Adrenal gland (tissue), 12 donors: Measurements from ENCODE around the gene RAF1. TPM values are rescaled to one million over a fixed set of nuclear protein-coding genes. Genes with fewer than 3 reads are reported as not detected.

Source experiments
- DNase-seq, 7 donors: peaks; one replicate each; pipeline ENCODE4 v3.0.0-alpha.2; 2019 to 2020
- H3K27ac ChIP-seq, 5 donors: fragments of 200-600 bp; sonication (generic) in 4 of 5; 1 replicate in 3 of 5; 2 replicates in 2 of 5; pipeline versions ENCODE4 v1.5.1 to v1.8.0; 2016 to 2020; ENCODE audit warnings: mild to moderate bottlenecking in 1 of 5
- H3K27me3 ChIP-seq: fragments of 200-600 bp; 2 replicates; pipeline ENCODE4 v1.8.0; 2021
- H3K36me3 ChIP-seq, 2 donors: fragments of 200-600 bp; replicated peaks in 1 of 2; 1 replicate in 1 of 2; 2 replicates in 1 of 2; pipeline versions ENCODE4 v1.5.1 to v1.8.0; 2018 to 2022
- H3K4me1 ChIP-seq, 2 donors: fragments of 200-600 bp; replicated peaks in 1 of 2; 1 replicate in 1 of 2; 2 replicates in 1 of 2; pipeline versions ENCODE4 v1.5.1 to v1.8.0; 2018 to 2021
- H3K4me3 ChIP-seq, 4 donors: fragments of 200-600 bp; sonication (generic) in 3 of 4; one replicate each; pipeline ENCODE4 v1.5.1; 2016 to 2018
- H3K9me3 ChIP-seq, 3 donors: fragments of 200-600 bp; sonication (generic) in 1 of 3; replicated peaks in 1 of 3; 1 replicate in 2 of 3; 2 replicates in 1 of 3; pipeline versions ENCODE4 v1.5.1 to v1.8.0; 2016 to 2021
- CTCF ChIP-seq, 6 experiments: fragments of 450-650 bp in 4 of 6; fragments of 200-600 bp in 2 of 6; sonication (generic) in 1 of 6; IDR thresholded peaks; 1 replicate in 5 of 6; 2 replicates in 1 of 6; pipeline versions ENCODE4 v1.5.1 to v1.8.0; 2016 to 2021; ENCODE audit warnings: antibody characterized with exemption in 6 of 6, mild to moderate bottlenecking in 2 of 6, moderate library complexity in 1 of 6
- POLR2A ChIP-seq, 2 donors: fragments of 450-650 bp; IDR thresholded peaks; one replicate each; pipeline ENCODE4 v1.6.1; 2017; ENCODE audit warnings: antibody characterized with exemption in 2 of 2, mild to moderate bottlenecking in 2 of 2, moderate library complexity in 1 of 2
- whole genome bisulfite sequencing, 4 donors: extraction: QIAGEN DNeasy Blood & Tissue Kit in 2 of 4; methylation state at CpG; one replicate each; pipeline versions ENCODE4 v1.1.5 to v1.1.7; 2013 to 2017; 5-methylcytosine and 5-hydroxymethylcytosine counted together
- intact Hi-C, 2 donors: fragments of 100-400 bp; cut with DNase I; formaldehyde crosslinking; loops; one replicate each; pipeline versions ENCODE4 v1.14.1 to v1.15.0; 2022 to 2023
- polyA plus RNA-seq, 3 donors: library from polyadenylated mRNA; stranded (reverse); fragments of 200-250 nt in 2 of 3; fragments of 350-450 nt in 1 of 3; fragmentation: Illumina TruSeq in 1 of 3; extraction: RNeasy Lipid Tissue Mini Kit (QIAGEN cat#74804) in 1 of 3; gene quantifications; one replicate each; pipeline ENCODE4 v1.2.3, GENCODE V29; 2013 to 2014
- total RNA-seq, 9 donors: library from RNA; depleted of rRNA in 4 of 9; stranded (reverse); fragments of >200 nt in 4 of 9; fragments of 120-200 nt in 1 of 9; fragmentation: NEBNext Ultra II Directional in 1 of 9; extraction: Animal tissue kit (Norgen Biotek cat#: 25700) in 1 of 9; gene quantifications; one replicate each; pipeline versions ENCODE4 v1.1.0 to v1.2.4, GENCODE V29; 2013 to 2023
- donor health status: healthy with polysubstance abuse.
- donor health status: Bipolar disorder and iron deficiency.
- donor health status: DM: yes; HTN: yes; CAD: no.
- donor health status: DM: no; HTN: no; CAD: no.
- donor health status: DM: no; HTN: no; CAD: no.
- donor health status: DM: yes; HTN: yes; CAD: no.

RAF1 gene
- total and polyA plus RNA-seq, 12 donors: 45.9 to 110 (median 69.4) TPM

GRCh38 chr3:12618426-12618825, 45.5 kb downstream of the RAF1 start:
- intact Hi-C loops: no loop called here

GRCh38 chr3:12615266-12615665, 48.7 kb downstream of the RAF1 start:
- intact Hi-C loops: no loop called here
- no peak overlapping the region for H3K27ac ChIP-seq
- peaks cover 0 to 26% of the 10 kb centered on the region in 2 donors for H3K36me3 ChIP-seq
- no peak for TF ChIP-seq POLR2A (IDR thresholded peaks at IDR 0.05)
- TF ChIP-seq CTCF (IDR thresholded peaks at IDR 0.05): no peak
- H3K9me3 ChIP-seq: no peaks in the 10 kb centered on the region
- H3K27me3 ChIP-seq: no peaks in the 10 kb centered on the region
- no peak for DNase-seq
- H3K4me1 ChIP-seq: no peaks in the 10 kb centered on the region
- no peak overlapping the region for H3K4me3 ChIP-seq
- 94 to 96% (median 95%) methylated on average over 4 of the region's 4 CpGs for WGBS, 4 donors

More at GRCh38 chr3:12618426-12618825, 45.5 kb downstream of the RAF1 start:
- no peaks in the 10 kb centered on the region for H3K27me3 ChIP-seq
- peaks cover 0 to 22% of the 10 kb centered on the region in 2 donors for H3K36me3 ChIP-seq
- H3K4me1 ChIP-seq: peaks cover 0 to 7% of the 10 kb centered on the region in 2 donors
- no peak for DNase-seq
- H3K27ac ChIP-seq: no peak overlapping the region
- no peak for TF ChIP-seq CTCF (IDR thresholded peaks at IDR 0.05)
- no peak for TF ChIP-seq POLR2A (IDR thresholded peaks at IDR 0.05)
- WGBS, 4 donors: 95 to 97% (median 95%) methylated on average over 6 of the region's 6 CpGs
- no peak overlapping the region for H3K4me3 ChIP-seq
- H3K9me3 ChIP-seq: no peaks in the 10 kb centered on the region

- no peak for TF ChIP-seq CTCF (IDR thresholded peaks at IDR 0.05)
- Histone ChIP-seq H3K4me1 (no peaks in the 10 kb centered on the region), H3K27me3 (no peaks in the 10 kb centered on the region), H3K9me3 (no peaks in the 10 kb centered on the region), H3K27ac (no peak overlapping the region), H3K4me3 (no peak overlapping the region), H3K36me3 (peaks cover 0 to 31% of the 10 kb centered on the region in 2 donors)
- 47 to 85% (median 64%) methylated on average over 4 of the region's 4 CpGs for WGBS, 4 donors
- DNase-seq: no peak
- intact Hi-C loops: no loop called here
Measured at GRCh38 chr3:12613250-12613649, 50.7 kb downstream of the RAF1 start.

- no peak for DNase-seq
- Histone ChIP-seq H3K9me3 (no peaks in the 10 kb centered on the region), H3K36me3 (peaks cover 0 to 29% of the 10 kb centered on the region in 2 donors), H3K27me3 (no peaks in the 10 kb centered on the region), H3K4me1 (no peaks in the 10 kb centered on the region), H3K4me3 (no peak overlapping the region), H3K27ac (no peak overlapping the region)
- 91 to 93% (median 92%) methylated on average over 6 of the region's 6 CpGs for WGBS, 4 donors
- intact Hi-C loops: no loop called here
- no peak for TF ChIP-seq CTCF (IDR thresholded peaks at IDR 0.05)
- no peak for TF ChIP-seq POLR2A (IDR thresholded peaks at IDR 0.05)
Measured at GRCh38 chr3:12612514-12613226, 51.2 kb downstream of the RAF1 start.
